ENCODE data around the gene KRTAP5-3.

DNA sequence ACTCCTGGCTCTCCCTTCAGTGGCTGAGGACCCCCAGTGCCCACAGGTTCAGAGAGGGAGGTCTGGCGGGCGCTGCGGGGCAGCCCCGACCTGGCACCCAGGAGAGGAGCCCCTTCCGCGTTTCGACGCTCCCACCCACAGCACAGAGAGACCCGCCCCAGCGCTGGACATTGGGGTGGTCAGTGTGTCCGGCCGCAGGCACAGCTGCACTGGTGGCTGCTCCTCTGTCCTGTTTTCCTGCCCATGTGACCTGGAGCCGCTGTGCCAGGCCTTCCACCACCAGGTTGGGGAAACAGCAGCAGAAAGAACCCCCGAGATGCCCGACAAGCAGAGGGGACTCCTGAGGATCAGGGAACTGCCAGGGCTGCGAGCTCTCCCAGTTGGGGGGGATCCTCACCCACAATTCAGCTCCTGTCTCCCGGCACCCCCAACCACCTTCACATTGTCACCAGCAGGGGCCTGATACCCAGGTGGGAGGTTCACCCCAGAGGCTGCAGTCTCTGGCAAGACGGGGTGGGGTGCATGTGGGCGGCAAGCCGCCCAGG is 35.0 kb upstream of the KRTAP5-3 start:
- TF ChIP-seq, protein P1, sequence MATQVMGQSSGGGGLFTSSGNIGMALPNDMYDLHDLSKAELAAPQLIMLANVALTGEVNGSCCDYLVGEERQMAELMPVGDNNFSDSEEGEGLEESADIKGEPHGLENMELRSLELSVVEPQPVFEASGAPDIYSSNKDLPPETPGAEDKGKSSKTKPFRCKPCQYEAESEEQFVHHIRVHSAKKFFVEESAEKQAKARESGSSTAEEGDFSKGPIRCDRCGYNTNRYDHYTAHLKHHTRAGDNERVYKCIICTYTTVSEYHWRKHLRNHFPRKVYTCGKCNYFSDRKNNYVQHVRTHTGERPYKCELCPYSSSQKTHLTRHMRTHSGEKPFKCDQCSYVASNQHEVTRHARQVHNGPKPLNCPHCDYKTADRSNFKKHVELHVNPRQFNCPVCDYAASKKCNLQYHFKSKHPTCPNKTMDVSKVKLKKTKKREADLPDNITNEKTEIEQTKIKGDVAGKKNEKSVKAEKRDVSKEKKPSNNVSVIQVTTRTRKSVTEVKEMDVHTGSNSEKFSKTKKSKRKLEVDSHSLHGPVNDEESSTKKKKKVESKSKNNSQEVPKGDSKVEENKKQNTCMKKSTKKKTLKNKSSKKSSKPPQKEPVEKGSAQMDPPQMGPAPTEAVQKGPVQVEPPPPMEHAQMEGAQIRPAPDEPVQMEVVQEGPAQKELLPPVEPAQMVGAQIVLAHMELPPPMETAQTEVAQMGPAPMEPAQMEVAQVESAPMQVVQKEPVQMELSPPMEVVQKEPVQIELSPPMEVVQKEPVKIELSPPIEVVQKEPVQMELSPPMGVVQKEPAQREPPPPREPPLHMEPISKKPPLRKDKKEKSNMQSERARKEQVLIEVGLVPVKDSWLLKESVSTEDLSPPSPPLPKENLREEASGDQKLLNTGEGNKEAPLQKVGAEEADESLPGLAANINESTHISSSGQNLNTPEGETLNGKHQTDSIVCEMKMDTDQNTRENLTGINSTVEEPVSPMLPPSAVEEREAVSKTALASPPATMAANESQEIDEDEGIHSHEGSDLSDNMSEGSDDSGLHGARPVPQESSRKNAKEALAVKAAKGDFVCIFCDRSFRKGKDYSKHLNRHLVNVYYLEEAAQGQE (IDR thresholded peaks at IDR 0.05; ENCODE audit: insufficient read depth in 1 of 2, low read depth in 2 of 2, low read length in 2 of 2): no peak
- TF ChIP-seq POLR2AphosphoS5 (IDR thresholded peaks at IDR 0.05; ENCODE audit: low read depth, low read length) (no peak), TAF1 (IDR thresholded peaks at IDR 0.05; ENCODE audit: borderline replicate concordance, insufficient read depth, low read length) (no peak)
